Colonic mucosa (tissue), 4 donors: ENCODE data around the gene CMKLR1. TPM values are rescaled to one million over a fixed set of nuclear protein-coding genes. Genes with fewer than 3 reads are reported as not detected.
A peak's percentile ranks its signal among the peaks of the same experiment; 100 is the strongest.

Source experiments
- DNase-seq: peaks from one replicate; pipeline ENCODE4 v3.0.0-alpha.2; 2020
- H3K27ac ChIP-seq: fragments of 200-600 bp; one replicate; pipeline ENCODE4 v1.8.0; 2021
- H3K27me3 ChIP-seq: fragments of 200-600 bp; one replicate; pipeline ENCODE4 v1.8.0; 2021
- H3K36me3 ChIP-seq: fragments of 200-600 bp; one replicate; pipeline ENCODE4 v1.8.0; 2021
- H3K4me1 ChIP-seq: fragments of 200-600 bp; one replicate; pipeline ENCODE4 v1.8.0; 2021; ENCODE audit warnings: mild to moderate bottlenecking
- H3K4me3 ChIP-seq: fragments of 200-600 bp; one replicate; pipeline ENCODE4 v1.8.0; 2021
- H3K9ac ChIP-seq, 2 donors: one replicate each; pipeline ENCODE4 v1.7.0; 2013; ENCODE audit warnings: control low read depth in 2 of 2, low read depth in 2 of 2, low read length in 2 of 2
- H3K9me3 ChIP-seq: fragments of 200-600 bp; one replicate; pipeline ENCODE4 v1.8.0; 2021
- CTCF ChIP-seq: fragments of 200-600 bp; IDR thresholded peaks from one replicate; pipeline ENCODE4 v1.8.0; 2022; ENCODE audit warnings: antibody characterized with exemption, mild to moderate bottlenecking
- intact Hi-C: fragments of 100-400 bp; cut with DNase I; formaldehyde crosslinking; loops from one replicate; pipeline ENCODE4 v1.14.1; 2022
- total RNA-seq, 2 donors: library from RNA; stranded (reverse); fragmentation: NEBNext Ultra II Directional in 1 of 2; extraction: Animal tissue kit (Norgen Biotek cat#: 25700) in 1 of 2; gene quantifications; one replicate each; pipeline ENCODE4 v1.2.1, GENCODE V29; 2021
- donor health status: healthy.
- donor health status: DM: no; HTN: no; CAD: no.
- donor health status: DM: no; HTN: no; CAD: no.

The CMKLR1 gene
- total RNA-seq, 2 donors from 2014 or later: 3.0 to 4.9 TPM

- no peak for TF ChIP-seq CTCF
- Histone ChIP-seq H3K36me3 (no peaks in the 10 kb centered on the region), H3K9ac (peak overlapping the region in 1 of 2 donors; percentile 41), H3K9me3 (no peaks in the 10 kb centered on the region), H3K4me1 (peaks cover 3% of the 10 kb centered on the region), H3K27ac (no peak overlapping the region), H3K27me3 (no peaks in the 10 kb centered on the region), H3K4me3 (no peak overlapping the region)
- DNase-seq: no peak
- intact Hi-C loops: no loop called here
Observed at GRCh38 chr12:108304633-108305032, 34.5 kb downstream of the CMKLR1 start.

DNA sequence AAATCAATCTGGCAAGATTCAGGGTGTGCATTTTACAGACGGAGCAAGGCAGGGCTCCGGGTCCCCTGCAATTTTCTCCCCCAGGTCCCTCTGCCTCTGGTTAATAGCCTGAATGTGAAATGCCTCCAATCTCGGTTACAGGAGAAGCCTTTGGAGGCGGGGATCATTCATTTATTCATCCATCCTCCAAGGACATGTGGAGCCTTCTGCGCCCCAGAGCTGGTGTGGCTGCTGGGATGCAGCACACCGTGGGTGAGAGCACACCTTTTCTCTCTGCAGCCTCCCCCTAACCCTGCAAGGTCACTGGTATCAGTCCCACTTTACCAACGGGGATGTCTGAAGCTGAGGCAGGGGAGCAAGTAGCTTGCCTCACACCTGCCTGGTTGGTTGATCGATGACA lies 35.4 kb downstream of the CMKLR1 start:
- Histone ChIP-seq H3K4me1 (peaks cover 3% of the 10 kb centered on the region), H3K9ac (no peak overlapping the region), H3K4me3 (no peak overlapping the region), H3K27me3 (no peaks in the 10 kb centered on the region), H3K27ac (no peak overlapping the region), H3K36me3 (no peaks in the 10 kb centered on the region), H3K9me3 (no peaks in the 10 kb centered on the region)
- no peak for TF ChIP-seq CTCF
- intact Hi-C loops: no loop called here
- no peak for DNase-seq

GRCh38 chr12:108302403-108303311 lies 36.5 kb downstream of the CMKLR1 start:
- intact Hi-C loops: no loop called here
- Histone ChIP-seq H3K9ac (no peak overlapping the region), H3K27ac (peak overlapping the region; percentile 22), H3K9me3 (no peaks in the 10 kb centered on the region), H3K27me3 (no peaks in the 10 kb centered on the region), H3K4me3 (no peak overlapping the region), H3K4me1 (peaks cover 3% of the 10 kb centered on the region), H3K36me3 (no peaks in the 10 kb centered on the region)
- TF ChIP-seq CTCF: no peak
- DNase-seq: peak; percentile 35

- H3K27me3 ChIP-seq: no peaks in the 10 kb centered on the region
- H3K27ac ChIP-seq: no peak overlapping the region
- no peak overlapping the region for H3K4me3 ChIP-seq
- peaks cover 3% of the 10 kb centered on the region for H3K4me1 ChIP-seq
- no peaks in the 10 kb centered on the region for H3K36me3 ChIP-seq
- DNase-seq: no peak
- H3K9me3 ChIP-seq: no peaks in the 10 kb centered on the region
- intact Hi-C loops: no loop called here
- no peak for TF ChIP-seq CTCF
- H3K9ac ChIP-seq: no peak overlapping the region
Observed at GRCh38 chr12:108302016-108302402, 37.1 kb downstream of the CMKLR1 start.

DNA sequence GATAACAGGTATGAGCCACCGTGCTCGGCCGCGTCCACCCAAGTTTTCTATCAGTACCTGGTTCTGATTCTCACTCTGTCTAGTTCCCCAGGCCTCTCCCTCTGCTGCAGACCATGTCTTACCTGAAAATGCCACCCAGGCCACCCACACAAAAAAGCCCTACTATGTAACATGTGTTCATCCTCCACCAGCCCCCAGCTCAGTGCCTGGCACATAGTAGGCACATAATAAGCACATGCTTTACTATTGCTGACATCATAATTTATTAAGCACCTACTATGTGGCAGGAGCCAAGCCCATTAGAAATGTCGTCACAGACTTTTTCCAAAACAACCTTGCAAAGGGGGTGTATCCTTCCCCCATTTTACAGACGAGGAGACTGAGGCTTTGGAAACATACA lies 37.8 kb downstream of the CMKLR1 start:
- no peak overlapping the region for H3K4me3 ChIP-seq
- intact Hi-C loops: no loop called here
- no peak for TF ChIP-seq CTCF
- no peaks in the 10 kb centered on the region for H3K36me3 ChIP-seq
- no peak overlapping the region for H3K9ac ChIP-seq
- DNase-seq: no peak
- H3K9me3 ChIP-seq: no peaks in the 10 kb centered on the region
- H3K27ac ChIP-seq: no peak overlapping the region
- peaks cover 3% of the 10 kb centered on the region for H3K4me1 ChIP-seq
- no peaks in the 10 kb centered on the region for H3K27me3 ChIP-seq
